Fibroblast of skin of abdomen (primary cell): ENCODE results near the gene MTHFD1L.

ENCODE experiments used
- DNase-seq: peaks from one replicate; pipeline ENCODE4 v3.0.0-alpha.2; 2013

The MTHFD1L gene

GRCh38 chr6:150898399-150899170, 33.1 kb downstream of the MTHFD1L start:
- peak; percentile 65 for DNase-seq

- peak; percentile 19 for DNase-seq
Observed at GRCh38 chr6:150899231-150899630, 33.7 kb downstream of the MTHFD1L start.

DNA sequence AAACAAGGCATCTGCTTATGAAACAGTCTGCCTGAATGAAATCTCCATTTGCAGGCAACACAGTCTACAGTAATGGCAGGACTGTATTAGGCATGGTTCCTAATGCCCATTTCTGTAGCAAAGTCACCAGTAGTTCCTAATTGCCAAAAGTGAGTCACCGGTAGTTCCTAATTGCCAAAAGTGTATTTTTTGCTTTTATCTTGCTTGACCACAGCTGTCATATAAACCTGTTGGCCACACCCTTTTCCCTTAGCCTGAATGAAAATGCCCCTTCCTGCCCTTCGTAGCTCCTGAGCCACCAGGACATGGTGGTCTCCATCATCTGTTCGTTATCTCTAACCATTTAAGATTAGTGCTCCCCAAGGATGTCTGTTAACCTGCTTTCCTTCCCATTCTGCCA, 34.5 kb downstream of the MTHFD1L start:
- no peak for DNase-seq

GRCh38 chr6:150902142-150902776, 36.8 kb downstream of the MTHFD1L start:
- DNase-seq = peak; percentile 23

DNA sequence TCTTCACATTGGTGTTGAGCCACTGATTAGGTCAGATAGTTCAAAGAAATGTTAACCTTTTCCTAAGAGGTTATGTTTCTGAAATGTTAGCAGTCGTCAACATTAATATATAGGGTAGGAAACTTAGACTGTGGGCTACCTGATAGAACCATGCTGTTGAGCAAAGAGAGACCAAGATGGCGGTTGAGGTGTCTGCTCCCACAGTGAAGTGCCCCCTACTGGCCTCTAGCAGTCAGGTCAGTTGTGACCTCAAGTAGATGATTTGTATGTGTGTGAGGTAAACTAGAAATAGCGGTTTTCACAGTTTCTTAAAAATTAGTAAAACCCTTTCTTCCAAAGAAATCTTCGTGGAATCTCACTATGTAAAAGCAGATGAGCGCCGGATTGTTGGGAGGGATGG, 40.3 kb downstream of the MTHFD1L start:
- DNase-seq = no peak

DNA sequence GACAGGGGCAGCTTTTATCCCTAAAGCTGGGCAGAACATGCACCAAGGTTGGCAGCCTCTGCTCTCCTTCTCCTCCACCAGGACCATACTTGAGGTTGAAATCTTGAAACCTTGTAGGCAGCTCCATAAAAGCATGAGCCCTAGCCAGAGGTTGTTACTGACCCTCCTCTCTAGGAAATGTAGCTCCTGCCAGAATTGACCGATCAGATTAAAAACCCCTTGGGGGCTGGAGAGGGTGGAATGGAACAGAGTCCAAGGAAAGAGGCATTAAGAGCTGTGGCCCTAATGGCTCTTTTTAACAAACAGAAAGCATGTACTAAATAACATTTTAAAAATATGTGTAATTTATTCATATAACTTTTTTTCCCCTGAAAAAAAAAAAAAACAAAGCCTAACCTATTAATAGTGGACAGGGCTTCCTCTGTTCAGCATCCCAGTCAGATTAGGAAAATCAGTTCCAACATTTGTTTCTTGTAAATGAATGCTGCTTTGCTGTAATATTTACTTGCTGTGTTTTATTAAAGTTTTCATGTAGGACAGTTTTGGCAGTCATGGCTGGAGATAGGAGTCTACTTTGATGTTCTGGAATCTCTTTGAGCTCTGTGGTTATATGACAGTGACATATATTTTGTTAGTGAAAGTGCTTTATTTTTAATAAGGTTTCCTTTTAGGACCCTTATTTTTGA, 41.3 kb downstream of the MTHFD1L start:
- no peak for DNase-seq

- DNase-seq = no peak
Observed at GRCh38 chr6:150907383-150907782, 41.9 kb downstream of the MTHFD1L start.

GRCh38 chr6:150908901-150909300, 43.4 kb downstream of the MTHFD1L start:
- no peak for DNase-seq

DNA sequence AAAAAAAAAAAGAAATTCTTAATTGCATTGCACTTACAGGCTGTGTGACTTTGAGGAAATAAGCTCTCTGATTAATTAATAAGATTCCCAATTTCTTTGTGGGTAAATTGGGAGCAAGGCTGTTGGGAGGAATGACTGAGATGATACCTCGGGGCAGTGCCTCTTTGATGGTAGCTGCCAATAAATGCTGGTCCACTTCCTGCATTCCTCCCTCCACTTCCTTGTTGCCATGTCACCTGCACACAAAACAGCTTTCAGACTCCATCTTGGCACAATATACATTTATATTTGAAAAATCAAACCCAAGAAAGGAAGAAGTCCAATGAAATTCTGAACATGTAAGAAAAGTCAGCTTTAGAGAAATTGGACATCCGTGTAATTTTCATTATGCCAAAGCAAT, 45.1 kb downstream of the MTHFD1L start:
- no peak for DNase-seq

GRCh38 chr6:150914372-150914771, 48.9 kb downstream of the MTHFD1L start:
- DNase-seq = no peak

- DNase-seq = peak; percentile 24
Observed at GRCh38 chr6:150915131-150915879, 49.8 kb downstream of the MTHFD1L start.

GRCh38 chr6:150915880-150916265, 50.4 kb downstream of the MTHFD1L start:
- DNase-seq = peak; percentile 65

- DNase-seq = no peak
Observed at GRCh38 chr6:150919938-150920337, 54.4 kb downstream of the MTHFD1L start.

DNA sequence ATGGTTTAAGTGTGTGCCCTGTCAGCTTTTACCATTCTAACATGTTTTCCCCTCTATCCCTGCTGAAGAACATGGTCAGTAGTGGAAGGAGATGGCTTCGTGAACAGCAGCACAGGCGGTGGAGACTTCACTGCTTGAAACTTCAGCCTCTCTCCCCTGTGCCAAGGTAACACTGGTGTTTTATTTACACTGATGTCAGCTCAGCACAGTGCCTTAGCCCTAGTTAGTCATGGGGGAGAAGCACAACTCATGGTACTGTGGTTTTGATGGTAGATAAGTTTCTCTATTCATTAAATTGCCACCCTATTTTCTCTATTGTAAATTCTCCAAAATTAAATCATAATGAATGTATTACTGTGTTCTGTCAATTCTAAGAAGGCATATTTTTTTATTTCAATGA, 56.6 kb downstream of the MTHFD1L start:
- no peak for DNase-seq

GRCh38 chr6:150924808-150925589, 59.5 kb downstream of the MTHFD1L start:
- DNase-seq = no peak

DNA sequence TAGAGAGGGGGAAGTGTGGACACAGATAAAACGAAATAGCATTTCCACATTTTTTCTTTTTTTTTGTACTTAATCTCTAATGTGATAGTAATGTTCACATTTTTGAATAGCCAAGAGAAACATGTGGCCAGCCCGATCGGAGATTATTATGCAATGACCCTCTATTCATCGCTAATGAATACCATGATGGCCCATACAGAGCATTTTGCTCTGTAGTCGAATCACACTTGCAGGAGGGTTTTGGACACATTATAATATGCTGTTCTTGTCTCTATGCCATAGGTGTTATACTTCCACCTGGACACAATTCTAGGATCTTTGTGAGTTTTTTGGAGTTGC, 60.1 kb downstream of the MTHFD1L start:
- peak; percentile 24 for DNase-seq

DNA sequence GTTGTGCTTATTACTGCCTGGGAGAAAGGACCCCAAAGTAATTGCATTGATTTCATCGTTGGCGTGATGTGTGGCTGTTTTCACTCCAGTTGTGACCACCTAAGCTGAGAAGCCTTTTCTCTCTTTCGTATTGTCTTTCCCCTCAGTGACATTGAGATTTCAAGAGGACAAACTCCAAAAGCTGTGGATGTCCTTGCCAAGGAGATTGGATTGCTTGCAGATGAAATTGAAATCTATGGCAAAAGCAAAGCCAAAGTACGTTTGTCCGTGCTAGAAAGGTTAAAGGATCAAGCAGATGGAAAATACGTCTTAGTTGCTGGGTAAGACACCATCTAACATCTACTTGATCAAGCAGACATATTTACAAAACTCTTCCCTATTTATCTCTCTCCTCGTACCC, 60.5 kb downstream of the MTHFD1L start:
- DNase-seq = no peak

DNA sequence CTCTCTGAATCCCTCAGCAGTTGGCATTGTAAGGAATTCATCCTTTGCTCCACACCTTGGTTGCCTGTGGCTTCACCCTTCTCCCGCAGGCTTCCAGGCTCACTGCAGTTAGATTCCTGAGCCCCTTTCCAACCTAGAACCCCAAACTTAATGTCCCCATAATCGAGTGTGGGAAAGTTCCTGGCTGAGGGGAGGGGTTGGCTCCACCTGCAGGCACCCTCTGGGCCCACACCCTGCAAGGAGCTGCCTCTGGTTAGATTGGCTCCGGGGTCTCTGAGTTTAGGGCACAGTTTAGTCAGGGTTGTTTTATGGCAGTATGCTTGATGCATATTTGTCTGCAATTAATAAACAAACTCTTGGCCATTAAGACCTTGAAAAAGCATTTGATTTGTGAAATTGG, 63.4 kb downstream of the MTHFD1L start:
- no peak for DNase-seq

DNA sequence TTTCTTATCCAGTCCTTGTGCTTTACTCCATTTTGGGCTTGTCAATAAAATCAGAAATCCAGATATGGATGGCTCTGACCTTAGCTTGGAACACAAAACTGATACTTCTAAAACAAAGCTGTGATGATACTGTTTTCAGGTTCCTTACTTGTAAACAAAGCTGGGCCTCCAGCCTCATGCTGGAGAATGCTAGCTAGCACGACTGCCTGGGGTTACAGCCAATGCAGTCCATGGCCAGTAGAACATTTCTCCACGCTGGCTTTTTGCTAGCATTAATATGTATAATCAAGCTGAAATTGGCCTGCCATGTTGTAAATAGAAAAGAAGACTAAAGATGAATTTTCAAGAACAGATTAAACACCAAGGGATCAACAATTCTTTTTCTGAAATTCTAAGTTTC, 63.9 kb downstream of the MTHFD1L start:
- DNase-seq = no peak

- DNase-seq = peak; percentile 91
Observed at GRCh38 chr6:150930841-150931240, 65.3 kb downstream of the MTHFD1L start.

DNA sequence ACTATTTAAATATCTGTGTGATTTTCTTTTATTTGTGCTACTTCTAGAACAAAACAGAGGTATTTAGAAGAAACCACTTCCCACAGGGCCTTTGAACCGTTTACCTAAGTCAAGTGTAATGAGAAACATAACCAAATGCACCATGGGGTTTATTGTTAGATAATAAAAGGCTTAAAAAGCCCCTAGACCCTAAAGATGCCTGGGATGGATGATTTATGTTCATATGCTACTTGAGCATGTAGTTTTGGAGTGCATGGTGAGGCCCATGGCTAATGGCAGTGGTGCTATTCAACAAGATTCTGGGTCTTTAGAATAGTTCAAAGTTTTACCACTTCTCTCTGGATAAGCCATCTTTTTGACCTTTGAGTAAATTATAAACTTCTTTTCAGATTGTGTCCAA, 65.9 kb downstream of the MTHFD1L start:
- DNase-seq = no peak

GRCh38 chr6:150932996-150933395, 67.5 kb downstream of the MTHFD1L start:
- DNase-seq = peak; percentile 71
